ENCODE data around the gene CLDND2. TPM values are rescaled to one million over a fixed set of nuclear protein-coding genes. Genes with fewer than 3 reads are reported as not detected.
"Not testable (repeated sequence)": the region's sequence is repeated elsewhere in the genome, so short reads cannot be mapped to it uniquely, and the experiment has no call there.

The CLDND2 gene
- polyA plus RNA-seq: 1 to 10 TPM in 2 of 4 donors, under 1 TPM in 1, not detected in 1; 0.25 to 4.1 (median 2.0) TPM
- long read RNA-seq, donor 1: 0 reads
- long read RNA-seq, donor 2: 0 reads
- long read RNA-seq, donor 3: 0 reads
- long read RNA-seq, donor 4: 0 reads
- long read RNA-seq, donor 5: 0 reads
- long read RNA-seq, donor 6: 0 reads
- long read RNA-seq, donor 7: 0 reads
- long read RNA-seq, donor 8: 0 reads
- long read RNA-seq, donor 9: 0 reads
- long read RNA-seq, donor 10: 0 reads

DNA sequence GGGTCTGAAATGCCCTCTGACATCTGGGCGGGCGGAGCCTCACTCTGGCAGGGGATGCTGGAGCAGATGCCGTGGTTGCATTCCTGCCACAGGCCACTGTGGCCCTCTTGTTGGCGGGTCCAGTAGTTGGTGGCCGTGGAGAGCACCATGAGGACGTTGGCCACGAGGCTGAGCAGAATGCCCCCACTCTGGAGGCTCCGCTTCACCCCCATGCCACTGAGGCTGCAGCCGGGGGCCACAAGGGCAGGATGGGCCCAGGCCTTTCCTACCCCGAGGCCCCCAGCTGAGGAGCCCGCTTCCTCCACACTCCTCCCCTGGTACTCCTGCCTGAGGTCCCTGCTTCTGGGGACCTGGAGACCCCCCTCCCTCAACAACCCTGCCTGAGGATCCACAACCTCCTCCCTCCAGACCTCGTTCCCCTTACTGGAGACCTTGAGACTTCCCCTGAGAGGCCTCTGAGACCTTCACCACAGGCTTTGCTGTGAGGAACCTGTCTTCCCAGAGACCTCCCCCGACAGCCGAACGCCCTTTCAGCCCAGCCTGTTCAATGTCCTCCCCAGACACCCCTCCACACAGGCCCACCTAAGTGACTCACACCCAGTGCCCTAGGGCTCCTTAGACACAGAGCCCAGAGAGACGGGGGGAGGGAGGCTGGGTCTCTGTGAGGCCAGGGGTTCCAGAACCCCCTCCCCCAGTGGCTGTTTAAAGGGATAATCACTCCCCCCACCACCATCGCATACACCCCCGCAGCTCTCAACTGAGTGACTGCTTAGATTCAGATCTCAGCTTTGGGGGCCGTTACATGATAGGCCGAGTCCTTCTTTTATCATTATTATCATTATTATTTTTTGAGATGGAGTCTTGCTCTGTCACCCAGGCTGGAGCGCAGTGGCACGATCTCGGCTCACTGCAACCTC, at the start of gene CLDND2:
TSS of gene CLDND2 (minus strand) at position 638 of the 917 bp plus-strand sequence. CDS start at position 212, 426 bp downstream.
- Histone ChIP-seq H3K27ac (ENCODE audit: low read depth in 1 of 3, low read length in 2 of 3) (peak within 1 kb of the TSS; percentile 58 to 89 (median 75)), H3K27me3 (ENCODE audit: control insufficient read depth in 3 of 3, insufficient read depth in 3 of 3, low read length in 3 of 3) (no peaks in the 10 kb centered on the region), H3K4me3 (ENCODE audit: low read depth in 1 of 3, low read length in 3 of 3) (peak within 1 kb of the TSS; percentile 54 to 67 (median 64)), H3K9me3 (ENCODE audit: control insufficient read depth in 2 of 2, insufficient read depth in 1 of 2, low read depth in 1 of 2, low read length in 1 of 2) (no peaks in the 10 kb centered on the region), H3K36me3 (ENCODE audit: control insufficient read depth in 3 of 3, insufficient read depth in 2 of 3, low read depth in 1 of 3, low read length in 3 of 3) (peaks cover 0 to 5% (median 0%) of the 10 kb centered on the region in 3 donors), H3K4me1 (ENCODE audit: control insufficient read depth in 3 of 3, insufficient read depth in 2 of 3, low read depth in 1 of 3, low read length in 2 of 3) (peaks cover 0 to 17% (median 0%) of the 10 kb centered on the region in 3 donors)
- DNase-seq (peak in 1 of 2 donors; percentile 10), FAIRE-seq (no peak)
- WGBS, 3 donors: 57 to 65% (median 60%) methylated on average over 19 to 23 of the region's 23 CpGs

DNA sequence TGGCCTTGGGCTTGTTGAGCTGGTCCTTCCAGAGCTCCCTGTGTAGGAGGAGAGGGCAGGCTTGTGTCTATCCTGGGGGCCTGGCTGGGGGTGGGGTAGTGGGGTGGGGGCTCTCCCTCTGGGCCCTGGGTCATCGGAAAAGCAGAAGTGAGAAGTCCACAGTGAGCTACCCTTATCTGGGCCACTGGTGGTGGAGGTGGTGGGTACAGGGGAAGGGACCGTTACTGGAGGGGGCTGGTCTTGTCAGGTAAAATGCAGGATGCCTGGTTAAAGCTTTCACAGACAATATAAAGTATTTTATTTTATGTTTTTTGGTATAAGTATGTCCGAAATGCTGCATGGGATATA, 49.0 kb upstream of the CLDND2 start:
- Histone ChIP-seq H3K4me3 (ENCODE audit: low read depth in 1 of 3, low read length in 3 of 3) (no peak overlapping the region), H3K27me3 (ENCODE audit: control insufficient read depth in 3 of 3, insufficient read depth in 3 of 3, low read length in 3 of 3) (peaks cover 0 to 2% (median 1%) of the 10 kb centered on the region in 3 donors), H3K27ac (ENCODE audit: low read depth in 1 of 3, low read length in 2 of 3) (peak overlapping the region in 1 of 3 donors; percentile 62), H3K4me1 (ENCODE audit: control insufficient read depth in 3 of 3, insufficient read depth in 2 of 3, low read depth in 1 of 3, low read length in 2 of 3) (no peaks in the 10 kb centered on the region), H3K9me3 (ENCODE audit: control insufficient read depth in 2 of 2, insufficient read depth in 1 of 2, low read depth in 1 of 2, low read length in 1 of 2) (no peaks in the 10 kb centered on the region), H3K36me3 (ENCODE audit: control insufficient read depth in 3 of 3, insufficient read depth in 2 of 3, low read depth in 1 of 3, low read length in 3 of 3) (no peaks in the 10 kb centered on the region)
- FAIRE-seq: no peak
- DNase-seq: no peak
- WGBS, 3 donors: 44 to 66% (median 56%) methylated on average over 3 of the region's 3 CpGs

DNA sequence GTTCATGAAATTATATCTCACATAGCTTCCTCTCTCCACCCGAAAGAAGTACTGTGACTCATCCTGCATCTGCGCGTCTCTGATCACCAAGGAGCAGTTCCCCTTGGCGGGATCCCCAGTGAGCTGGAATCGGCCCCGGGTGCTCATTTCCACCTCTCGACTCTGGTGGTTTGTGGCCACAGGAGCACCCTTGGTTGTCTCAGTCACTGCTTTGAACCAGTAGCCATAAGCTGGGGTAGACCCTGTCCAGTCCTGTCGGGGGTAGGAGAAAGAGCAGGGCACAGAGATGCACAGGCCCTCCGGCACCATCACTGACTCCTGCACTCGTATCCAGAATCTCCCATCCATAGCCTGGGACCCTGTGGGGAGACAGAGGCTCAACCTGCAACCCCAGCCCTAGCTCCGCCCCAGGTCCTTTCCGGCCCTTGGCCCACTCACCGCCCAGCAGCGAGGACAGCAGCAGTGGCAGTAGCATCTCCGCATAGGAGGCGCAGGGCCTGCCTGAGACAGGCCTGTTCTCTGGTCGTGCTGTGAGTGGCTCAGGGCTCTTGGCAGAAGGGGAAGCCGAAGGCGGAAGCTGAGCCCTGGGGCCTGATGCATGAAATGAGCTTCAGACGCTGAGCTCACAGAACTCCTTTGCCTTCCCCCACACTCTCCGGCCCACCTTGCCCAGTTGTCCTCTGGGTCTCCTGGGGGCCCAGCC, 48.5 kb upstream of the CLDND2 start, which contains the start of gene SIGLEC10:
TSS of gene SIGLEC10 (minus strand) at position 536 of the 703 bp plus-strand sequence. CDS start at position 475, 61 bp downstream.
- peaks cover 0 to 2% (median 1%) of the 10 kb centered on the region in 3 donors for H3K27me3 ChIP-seq (ENCODE audit: control insufficient read depth in 3 of 3, insufficient read depth in 3 of 3, low read length in 3 of 3)
- H3K27ac ChIP-seq (ENCODE audit: low read depth in 1 of 3, low read length in 2 of 3): peak within 1 kb of the TSS in 1 of 3 donors; percentile 62
- WGBS, 3 donors: 46 to 61% (median 48%) methylated on average over 19 to 21 of the region's 21 CpGs
- DNase-seq: no peak
- H3K9me3 ChIP-seq (ENCODE audit: control insufficient read depth in 2 of 2, insufficient read depth in 1 of 2, low read depth in 1 of 2, low read length in 1 of 2): no peaks in the 10 kb centered on the region
- H3K36me3 ChIP-seq (ENCODE audit: control insufficient read depth in 3 of 3, insufficient read depth in 2 of 3, low read depth in 1 of 3, low read length in 3 of 3): no peaks in the 10 kb centered on the region
- H3K4me3 ChIP-seq (ENCODE audit: low read depth in 1 of 3, low read length in 3 of 3): peak within 1 kb of the TSS in 1 of 3 donors; percentile 13
- no peaks in the 10 kb centered on the region for H3K4me1 ChIP-seq (ENCODE audit: control insufficient read depth in 3 of 3, insufficient read depth in 2 of 3, low read depth in 1 of 3, low read length in 2 of 3)
- FAIRE-seq: no peak

DNA sequence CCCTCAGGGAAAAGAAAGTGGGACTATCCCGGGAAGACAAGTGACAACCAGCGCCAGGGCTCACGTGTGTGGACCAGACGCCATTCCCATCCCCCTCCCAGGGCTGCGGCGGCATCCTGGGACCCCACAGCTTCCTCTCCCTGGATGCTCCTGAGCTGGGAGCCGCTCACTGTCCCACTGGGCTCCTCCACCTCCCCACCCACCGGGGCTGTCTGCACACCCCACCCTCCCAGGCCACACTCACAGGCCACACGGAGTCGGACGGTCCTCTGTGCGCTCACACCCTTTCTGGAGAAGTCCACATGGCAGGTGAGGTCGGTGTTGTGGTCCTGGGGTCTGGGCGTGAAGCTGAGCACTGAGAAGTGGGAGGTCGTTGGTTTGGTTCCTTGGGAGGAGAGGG, 47.6 kb upstream of the CLDND2 start:
- not testable (repeated sequence) for H3K27ac ChIP-seq (ENCODE audit: low read depth in 1 of 3, low read length in 2 of 3); DNase-seq; H3K4me3 ChIP-seq (ENCODE audit: low read depth in 1 of 3, low read length in 3 of 3); H3K9me3 ChIP-seq (ENCODE audit: control insufficient read depth in 2 of 2, insufficient read depth in 1 of 2, low read depth in 1 of 2, low read length in 1 of 2); H3K27me3 ChIP-seq (ENCODE audit: control insufficient read depth in 3 of 3, insufficient read depth in 3 of 3, low read length in 3 of 3); H3K4me1 ChIP-seq (ENCODE audit: control insufficient read depth in 3 of 3, insufficient read depth in 2 of 3, low read depth in 1 of 3, low read length in 2 of 3); FAIRE-seq; H3K36me3 ChIP-seq (ENCODE audit: control insufficient read depth in 3 of 3, insufficient read depth in 2 of 3, low read depth in 1 of 3, low read length in 3 of 3)
- WGBS, 3 donors: 58 to 71% (median 65%) methylated on average over 12 to 15 of the region's 15 CpGs

- 79 to 86% (median 84%) methylated on average over 11 to 12 of the region's 12 CpGs for WGBS, 3 donors
- Histone ChIP-seq H3K36me3 (ENCODE audit: control insufficient read depth in 3 of 3, insufficient read depth in 2 of 3, low read depth in 1 of 3, low read length in 3 of 3) (peaks cover 0 to 2% (median 0%) of the 10 kb centered on the region in 3 donors), H3K4me3 (ENCODE audit: low read depth in 1 of 3, low read length in 3 of 3) (no peak overlapping the region), H3K9me3 (ENCODE audit: control insufficient read depth in 2 of 2, insufficient read depth in 1 of 2, low read depth in 1 of 2, low read length in 1 of 2) (no peaks in the 10 kb centered on the region), H3K4me1 (ENCODE audit: control insufficient read depth in 3 of 3, insufficient read depth in 2 of 3, low read depth in 1 of 3, low read length in 2 of 3) (no peaks in the 10 kb centered on the region), H3K27ac (ENCODE audit: low read depth in 1 of 3, low read length in 2 of 3) (no peak overlapping the region), H3K27me3 (ENCODE audit: control insufficient read depth in 3 of 3, insufficient read depth in 3 of 3, low read length in 3 of 3) (peaks cover 0 to 1% (median 0%) of the 10 kb centered on the region in 3 donors)
- FAIRE-seq (no peak), DNase-seq (no peak)
These were observed 46.4 kb upstream of the CLDND2 start for GRCh38 chr19:51415187-51415586.

- H3K4me3 ChIP-seq (ENCODE audit: low read depth in 1 of 3, low read length in 3 of 3): no peak overlapping the region
- WGBS, 3 donors: 85 to 90% (median 87%) methylated on average over 15 of the region's 15 CpGs
- no peaks in the 10 kb centered on the region for H3K9me3 ChIP-seq (ENCODE audit: control insufficient read depth in 2 of 2, insufficient read depth in 1 of 2, low read depth in 1 of 2, low read length in 1 of 2)
- H3K4me1 ChIP-seq (ENCODE audit: control insufficient read depth in 3 of 3, insufficient read depth in 2 of 3, low read depth in 1 of 3, low read length in 2 of 3): no peaks in the 10 kb centered on the region
- peaks cover 0 to 2% (median 0%) of the 10 kb centered on the region in 3 donors for H3K36me3 ChIP-seq (ENCODE audit: control insufficient read depth in 3 of 3, insufficient read depth in 2 of 3, low read depth in 1 of 3, low read length in 3 of 3)
- no peak overlapping the region for H3K27ac ChIP-seq (ENCODE audit: low read depth in 1 of 3, low read length in 2 of 3)
- DNase-seq (no peak), FAIRE-seq (no peak)
- H3K27me3 ChIP-seq (ENCODE audit: control insufficient read depth in 3 of 3, insufficient read depth in 3 of 3, low read length in 3 of 3): no peaks in the 10 kb centered on the region
These were observed 42.3 kb upstream of the CLDND2 start for GRCh38 chr19:51410950-51411748.

DNA sequence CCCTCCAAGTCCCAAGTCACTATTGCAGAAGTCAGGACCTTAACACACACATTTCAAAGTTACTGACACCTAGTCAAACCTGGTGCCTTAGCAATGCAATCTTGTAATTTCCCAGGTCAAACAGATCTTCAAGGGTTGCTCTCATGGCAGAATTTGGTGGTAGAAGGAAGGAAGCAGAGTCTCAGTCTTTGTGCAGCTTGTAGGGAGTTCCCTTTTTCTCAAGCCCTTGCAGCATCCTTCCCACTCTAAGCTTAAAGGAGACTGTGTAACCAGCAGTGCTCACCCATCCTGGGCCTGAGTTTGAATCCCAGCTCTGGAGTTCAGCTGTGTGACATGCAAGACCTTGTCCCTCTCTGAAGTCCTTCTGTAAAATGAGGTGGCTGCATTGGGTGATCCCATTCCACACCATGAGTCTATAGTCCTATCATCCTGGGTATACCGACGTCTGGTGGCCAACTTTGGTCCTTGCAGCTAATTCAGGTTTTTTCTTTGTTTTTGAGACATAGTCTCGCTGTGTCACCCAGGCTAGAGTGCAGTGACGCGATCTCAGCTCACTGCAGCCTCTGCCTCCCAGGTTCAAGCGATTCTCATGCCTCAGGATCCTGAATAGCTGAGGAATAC, 38.8 kb upstream of the CLDND2 start:
- peak; percentile 59 to 62 for DNase-seq
- H3K9me3 ChIP-seq (ENCODE audit: control insufficient read depth in 2 of 2, insufficient read depth in 1 of 2, low read depth in 1 of 2, low read length in 1 of 2): peaks cover 2 to 16% of the 10 kb centered on the region in 2 donors
- no peaks in the 10 kb centered on the region for H3K27me3 ChIP-seq (ENCODE audit: control insufficient read depth in 3 of 3, insufficient read depth in 3 of 3, low read length in 3 of 3)
- H3K4me3 ChIP-seq (ENCODE audit: low read depth in 1 of 3, low read length in 3 of 3): no peak overlapping the region
- 21 to 34% (median 21%) methylated on average over 6 of the region's 6 CpGs for WGBS, 3 donors
- H3K27ac ChIP-seq (ENCODE audit: low read depth in 1 of 3, low read length in 2 of 3): no peak overlapping the region
- H3K4me1 ChIP-seq (ENCODE audit: control insufficient read depth in 3 of 3, insufficient read depth in 2 of 3, low read depth in 1 of 3, low read length in 2 of 3): no peaks in the 10 kb centered on the region
- H3K36me3 ChIP-seq (ENCODE audit: control insufficient read depth in 3 of 3, insufficient read depth in 2 of 3, low read depth in 1 of 3, low read length in 3 of 3): peaks cover 0 to 8% (median 0%) of the 10 kb centered on the region in 3 donors
- no peak for FAIRE-seq

Data from small intestine (tissue), 16 donors.